Vagina (tissue), 2 donors: Measurements from ENCODE around the gene HAUS8.

ENCODE experiments used
- POLR2A ChIP-seq, 2 donors: fragments of 450-650 bp; IDR thresholded peaks; one replicate each; pipeline ENCODE4 v1.6.1; 2017; ENCODE audit warnings: antibody characterized with exemption in 2 of 2, mild to moderate bottlenecking in 2 of 2, moderate library complexity in 2 of 2
- POLR2AphosphoS5 ChIP-seq, 2 donors: sonication (generic); formaldehyde crosslinking; IDR thresholded peaks; one replicate each; pipeline ENCODE4 v1.9.0; 2017; ENCODE audit warnings: antibody characterized with exemption in 2 of 2, mild to moderate bottlenecking in 2 of 2, low read depth in 1 of 2; ENCODE audit not compliant: insufficient read depth in 1 of 2
- TF ChIP-seq, protein P1 (sequence below), 3 experiments: fragments of 450-650 bp in 2 of 3; fragments of 200-600 bp in 1 of 3; sonication (generic) in 1 of 3; IDR thresholded peaks; one replicate each; pipeline ENCODE4 v1.5.1; 2017 to 2019; ENCODE audit warnings: antibody characterized with exemption in 3 of 3, mild to moderate bottlenecking in 2 of 3, moderate library complexity in 2 of 3

DNA sequence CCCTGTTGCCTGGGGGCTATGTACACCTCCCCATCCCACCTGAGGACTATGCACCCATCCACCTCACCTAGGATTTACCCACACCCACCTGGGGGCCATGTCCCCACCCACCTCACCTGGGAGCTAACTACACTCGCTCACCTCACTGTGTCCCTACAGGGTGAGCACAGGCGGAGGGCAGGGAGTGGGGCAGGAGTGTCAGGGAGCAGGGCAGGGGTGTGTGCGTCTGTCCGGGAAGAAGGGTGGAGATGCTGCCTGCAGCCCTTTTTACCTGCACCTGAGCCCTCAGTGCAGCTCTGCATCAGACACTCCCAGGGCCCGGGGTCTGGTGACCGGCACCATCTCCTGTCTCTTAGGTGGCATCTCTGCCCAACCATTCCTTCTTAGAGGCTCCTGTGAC, 38.1 kb downstream of the HAUS8 start:
- TF ChIP-seq POLR2A (IDR thresholded peaks at IDR 0.05) (no peak), POLR2AphosphoS5 (IDR thresholded peaks at IDR 0.05; ENCODE audit: insufficient read depth in 1 of 2, low read depth in 1 of 2) (no peak)
- TF ChIP-seq, protein P1, sequence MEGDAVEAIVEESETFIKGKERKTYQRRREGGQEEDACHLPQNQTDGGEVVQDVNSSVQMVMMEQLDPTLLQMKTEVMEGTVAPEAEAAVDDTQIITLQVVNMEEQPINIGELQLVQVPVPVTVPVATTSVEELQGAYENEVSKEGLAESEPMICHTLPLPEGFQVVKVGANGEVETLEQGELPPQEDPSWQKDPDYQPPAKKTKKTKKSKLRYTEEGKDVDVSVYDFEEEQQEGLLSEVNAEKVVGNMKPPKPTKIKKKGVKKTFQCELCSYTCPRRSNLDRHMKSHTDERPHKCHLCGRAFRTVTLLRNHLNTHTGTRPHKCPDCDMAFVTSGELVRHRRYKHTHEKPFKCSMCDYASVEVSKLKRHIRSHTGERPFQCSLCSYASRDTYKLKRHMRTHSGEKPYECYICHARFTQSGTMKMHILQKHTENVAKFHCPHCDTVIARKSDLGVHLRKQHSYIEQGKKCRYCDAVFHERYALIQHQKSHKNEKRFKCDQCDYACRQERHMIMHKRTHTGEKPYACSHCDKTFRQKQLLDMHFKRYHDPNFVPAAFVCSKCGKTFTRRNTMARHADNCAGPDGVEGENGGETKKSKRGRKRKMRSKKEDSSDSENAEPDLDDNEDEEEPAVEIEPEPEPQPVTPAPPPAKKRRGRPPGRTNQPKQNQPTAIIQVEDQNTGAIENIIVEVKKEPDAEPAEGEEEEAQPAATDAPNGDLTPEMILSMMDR (IDR thresholded peaks at IDR 0.05) = no peak
